K562 treated with DMSO at 1 percent for 12 hours (cell line): ENCODE data around the gene C1QTNF3. TPM values are rescaled to one million over a fixed set of nuclear protein-coding genes. Genes with fewer than 3 reads are reported as not detected.

Source experiments
- total RNA-seq: library from RNA; unstranded; fragments of 300-600 nt; gene quantifications from 2 replicates; pipeline ENCODE4 v1.2.3, GENCODE V29; 2022; ENCODE audit not compliant: insufficient read depth

The C1QTNF3 gene
- total RNA-seq = 1.9 TPM in 1 of 2 replicates, not detected in the other

GRCh38 chr5:34043099-34043876 lies at the start of gene C1QTNF3:
TSS of gene C1QTNF3 (minus strand) at chr5:34043213. CDS start at chr5:34043125, 88 bp downstream.

GRCh38 chr5:34007621-34008600 lies 35.1 kb downstream of the C1QTNF3 start, which contains the start of gene AMACR:
TSS of gene AMACR (minus strand) at chr5:34008050. CDS start at chr5:34008019, 31 bp downstream.

GRCh38 chr5:33984671-33985124 lies 58.3 kb downstream of the C1QTNF3 start, which contains the start of gene SLC45A2:
TSS of gene SLC45A2 (minus strand) at chr5:33984693. CDS start at chr5:33984583, 110 bp downstream.

Other genes with a start within 250 kb of the C1QTNF3 start
- gene ADAMTS12, start 151.2 kb downstream of the C1QTNF3 start, total RNA-seq = not detected in 2 replicates
- gene RXFP3, start 106.8 kb downstream of the C1QTNF3 start, total RNA-seq = not detected in 2 replicates
- gene SLC45A2, start 58.5 kb downstream of the C1QTNF3 start, total RNA-seq = 0.37 TPM in 1 of 2 replicates, not detected in the other
- gene AMACR, start 35.2 kb downstream of the C1QTNF3 start, total RNA-seq = 2.3 and 4.6 TPM in 2 replicates